Skin epidermis (tissue), 12 donors: ENCODE results near the gene CUL7.
"Not testable (repeated sequence)": the region's sequence is repeated elsewhere in the genome, so short reads cannot be mapped to it uniquely, and the experiment has no call there.

ENCODE experiments used
- H3K27ac ChIP-seq, 21 experiments: fragments of 200-600 bp; sonication (generic) in 11 of 21; one replicate each; pipeline ENCODE4 v1.5.0; 2020; ENCODE audit warnings: mild to moderate bottlenecking in 3 of 21, inconsistent platforms in 2 of 21, moderate library complexity in 2 of 21
- H3K4me3 ChIP-seq, 7 experiments: fragments of 200-600 bp; sonication (generic) in 2 of 7; one replicate each; pipeline ENCODE4 v1.5.0; 2020; ENCODE audit warnings: inconsistent platforms in 2 of 7, mild to moderate bottlenecking in 2 of 7, moderate library complexity in 1 of 7

Gene CUL7

DNA sequence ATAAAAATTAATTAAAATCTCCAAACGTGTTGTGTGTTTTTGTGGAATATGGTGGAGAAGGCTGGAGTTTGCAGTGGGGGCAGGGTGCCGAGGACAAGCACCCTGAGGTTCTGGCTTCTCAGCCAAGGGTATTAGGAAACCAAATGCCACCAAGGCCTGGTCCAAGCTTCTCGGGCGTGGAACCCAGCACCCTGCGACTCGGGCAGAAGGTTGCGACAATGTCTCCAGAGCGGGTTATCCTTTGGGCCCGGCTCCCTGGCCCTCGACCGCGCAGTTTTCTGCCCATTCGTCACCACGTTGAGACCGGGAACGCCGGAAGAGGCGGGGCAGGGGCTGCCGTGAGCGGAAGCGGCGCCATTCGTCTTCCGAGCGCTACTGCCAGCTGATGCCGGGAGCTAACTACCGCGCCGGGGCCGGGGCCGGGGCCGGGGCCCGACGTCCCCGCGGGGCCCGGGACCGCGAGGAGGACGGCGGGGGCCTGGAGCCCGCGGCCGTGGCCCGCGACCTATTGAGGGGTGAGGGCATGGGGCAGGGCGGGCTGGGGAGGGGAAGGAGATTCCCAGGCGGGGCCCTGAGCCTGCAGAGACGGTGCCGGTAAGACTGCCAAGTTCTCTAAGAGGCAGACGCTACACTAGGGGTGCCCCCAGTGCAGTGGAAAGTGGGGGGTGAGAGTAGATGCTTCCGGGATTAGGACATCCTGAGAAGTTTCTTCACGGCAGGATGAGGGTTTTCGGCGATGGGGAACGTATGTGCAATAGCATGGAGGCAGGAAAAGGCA, 32.2 kb downstream of the CUL7 start, which contains the start of gene RRP36:
RRP36 (plus strand) TSS at position 354 of the 778 bp plus-strand sequence; CDS start at position 386, 32 bp downstream.
- peak within 1 kb of the TSS; percentile 72 to 99 (median 90) for H3K4me3 ChIP-seq

GRCh38 chr6:43020847-43021246, 32.8 kb downstream of the CUL7 start:
- peak overlapping the region in 20 of 21 experiments; percentile 67 to 95 (median 90) for H3K27ac ChIP-seq
- H3K4me3 ChIP-seq = peak overlapping the region; percentile 72 to 99 (median 90)

More for the DNA sequence above, 32.2 kb downstream of the CUL7 start, which contains the start of gene RRP36:
- H3K27ac ChIP-seq = peak within 1 kb of the TSS; percentile 67 to 95 (median 90)

DNA sequence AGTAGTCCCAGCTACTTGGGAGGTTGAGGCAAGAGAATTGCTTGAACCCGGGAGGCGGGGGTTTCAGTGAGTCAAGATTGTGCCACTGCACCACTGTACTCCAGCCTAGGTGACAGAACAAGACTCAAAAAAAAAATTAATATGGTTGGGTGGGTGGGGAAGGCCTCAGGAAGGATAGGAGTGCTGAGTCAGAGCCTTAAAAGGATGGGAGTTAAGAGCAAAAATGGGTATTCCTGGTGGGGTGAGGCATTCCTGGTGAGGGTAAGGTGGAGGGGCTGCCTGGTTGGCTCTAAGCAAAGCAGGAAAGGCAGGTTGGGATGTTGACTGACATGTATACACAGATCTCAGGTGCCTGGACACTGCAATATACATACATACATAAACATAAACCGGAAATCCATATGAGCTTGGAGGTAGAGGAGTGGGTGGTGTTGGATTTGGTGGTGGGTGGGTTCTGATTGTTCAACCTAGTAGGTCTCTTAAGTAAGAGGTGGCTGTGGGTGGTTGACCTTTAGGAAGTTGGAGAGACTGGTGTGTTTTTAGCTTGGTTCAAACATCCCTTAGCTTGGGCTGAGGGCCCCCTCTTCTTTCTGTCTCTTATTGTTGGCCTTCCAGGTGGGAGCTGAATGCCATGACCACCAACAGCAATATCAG, 33.5 kb downstream of the CUL7 start:
- H3K27ac ChIP-seq = peak overlapping the region in 7 of 21 experiments; percentile 83 to 95 (median 90)
- H3K4me3 ChIP-seq = no peak overlapping the region

DNA sequence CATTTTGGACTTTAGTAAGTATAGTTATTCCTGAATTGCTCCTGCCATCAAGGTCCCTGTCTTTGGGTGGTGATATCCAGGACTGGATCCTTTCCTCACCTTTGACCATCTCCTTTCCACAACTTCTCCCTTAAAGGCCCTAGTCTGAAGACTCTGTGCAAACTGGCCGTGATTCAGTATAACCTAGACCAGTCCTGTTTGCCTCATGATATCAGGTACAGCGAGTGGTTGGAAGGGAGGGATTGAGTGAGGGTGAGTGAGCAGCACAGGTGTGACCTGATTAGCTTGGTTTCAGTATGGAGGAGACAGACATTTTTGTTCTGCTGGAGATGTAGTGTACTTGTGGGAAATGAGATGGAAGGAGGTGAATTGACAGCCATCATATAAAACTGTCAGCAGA, 34.5 kb downstream of the CUL7 start:
- Histone ChIP-seq H3K27ac (no peak overlapping the region), H3K4me3 (no peak overlapping the region)

DNA sequence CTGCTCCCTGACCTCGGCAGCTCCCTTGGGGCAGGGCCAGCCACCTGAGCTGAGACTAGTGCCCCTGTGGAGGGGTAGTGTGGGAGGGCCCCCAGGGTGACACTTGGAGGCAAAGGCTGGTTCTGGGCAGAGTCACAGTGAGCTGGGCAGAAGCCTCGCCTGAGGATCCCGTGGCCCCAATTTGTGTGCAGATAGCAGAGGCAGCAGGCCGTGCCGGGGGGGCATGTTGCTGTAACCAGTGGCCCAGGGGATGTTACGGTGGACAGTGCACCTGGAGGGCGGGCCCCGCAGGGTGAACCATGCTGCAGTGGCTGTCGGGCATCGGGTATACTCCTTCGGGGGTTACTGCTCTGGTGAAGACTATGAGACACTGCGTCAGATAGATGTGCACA, 36.7 kb downstream of the CUL7 start:
- Histone ChIP-seq H3K27ac (peak overlapping the region in 9 of 21 experiments; percentile 2 to 79 (median 38)), H3K4me3 (no peak overlapping the region)

GRCh38 chr6:43016176-43016942, 37.3 kb downstream of the CUL7 start:
- Histone ChIP-seq H3K27ac (peak overlapping the region in 10 of 21 experiments; percentile 2 to 79 (median 42)), H3K4me3 (no peak overlapping the region)

GRCh38 chr6:43014434-43014909, 39.2 kb downstream of the CUL7 start:
- H3K4me3 ChIP-seq = peak overlapping the region; percentile 50 to 78 (median 73)
- H3K27ac ChIP-seq = peak overlapping the region in 20 of 21 experiments; percentile 60 to 92 (median 80)

- Histone ChIP-seq H3K4me3 (peak within 1 kb of the TSS; percentile 50 to 78 (median 73)), H3K27ac (peak within 1 kb of the TSS in 20 of 21 experiments; percentile 63 to 92 (median 83))
These were observed 39.7 kb downstream of the CUL7 start, which contains the start of the genes KLHDC3 and MEA1 for GRCh38 chr6:43013843-43014433. Gene KLHDC3 (plus strand): TSS chr6:43014249. CDS start chr6:43017193, 2,944 bp downstream. Gene MEA1 (minus strand): TSS chr6:43013946. CDS start chr6:43013813, 133 bp downstream.

DNA sequence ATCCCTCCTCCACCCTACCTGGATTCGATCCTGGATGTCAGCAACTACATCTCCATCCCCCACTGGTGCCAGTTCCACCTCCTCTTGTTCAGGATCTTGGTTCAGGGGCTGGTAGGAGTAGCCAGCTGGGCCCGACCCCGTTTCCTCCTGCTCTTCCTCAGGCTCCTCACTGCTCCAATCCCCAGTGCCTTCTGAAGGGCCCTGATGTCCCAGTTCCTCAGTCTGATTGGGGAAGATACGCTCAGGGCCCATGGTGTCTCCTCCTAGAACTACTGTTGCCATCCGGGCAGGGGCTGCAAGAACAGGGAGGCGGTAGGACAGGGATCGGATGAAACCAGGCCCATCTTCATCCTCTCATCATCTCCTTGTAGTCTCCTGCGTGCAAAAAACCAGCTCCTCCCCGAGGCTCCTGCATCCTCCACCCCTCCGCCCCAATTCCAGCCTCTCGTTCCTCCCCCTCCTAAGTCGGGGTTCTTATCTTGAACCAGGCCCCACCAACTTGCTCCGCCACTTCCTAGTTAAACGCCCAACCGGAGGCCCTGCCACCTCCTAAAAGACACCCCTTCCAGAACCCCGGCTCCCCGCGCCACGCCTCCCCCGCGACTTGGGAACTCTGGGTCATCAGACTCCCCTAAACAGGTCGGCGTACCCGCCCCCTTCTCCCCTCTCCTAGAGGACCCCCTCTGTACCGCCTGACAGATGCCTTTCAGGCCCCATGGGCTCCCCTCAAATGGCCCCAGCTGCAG, 40.4 kb downstream of the CUL7 start:
- Histone ChIP-seq H3K27ac (peak overlapping the region in 20 of 21 experiments; percentile 61 to 92 (median 82)), H3K4me3 (peak overlapping the region; percentile 50 to 78 (median 73))

DNA sequence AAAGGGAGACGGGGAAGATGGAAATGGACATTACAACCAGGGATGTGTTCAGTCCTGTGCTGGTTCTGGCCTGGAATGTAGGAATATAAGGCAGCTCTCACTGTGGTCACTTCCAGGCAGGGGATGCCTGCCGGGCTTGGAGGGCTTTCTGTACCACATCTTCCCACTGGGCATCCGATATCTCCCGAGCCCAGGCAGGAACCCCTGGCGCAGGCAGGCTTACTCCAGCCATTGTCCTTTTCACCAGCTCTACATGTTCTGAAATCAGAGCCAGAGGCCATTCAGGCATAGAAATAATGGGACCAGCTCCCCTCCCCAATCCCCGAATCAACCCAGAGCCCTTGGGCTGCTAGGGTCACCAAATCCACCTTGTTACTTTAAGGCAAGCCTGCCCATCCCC, 41.3 kb downstream of the CUL7 start:
- Histone ChIP-seq H3K4me3 (peak overlapping the region in 3 of 7 experiments; percentile 60 to 78 (median 77)), H3K27ac (peak overlapping the region in 8 of 21 experiments; percentile 80 to 90 (median 85))

GRCh38 chr6:43011207-43011606, 42.4 kb downstream of the CUL7 start:
- Histone ChIP-seq H3K4me3 (no peak overlapping the region), H3K27ac (no peak overlapping the region)

- H3K27ac ChIP-seq = no peak overlapping the region
- H3K4me3 ChIP-seq = no peak overlapping the region
These were observed 44.5 kb downstream of the CUL7 start for GRCh38 chr6:43009124-43009523.

DNA sequence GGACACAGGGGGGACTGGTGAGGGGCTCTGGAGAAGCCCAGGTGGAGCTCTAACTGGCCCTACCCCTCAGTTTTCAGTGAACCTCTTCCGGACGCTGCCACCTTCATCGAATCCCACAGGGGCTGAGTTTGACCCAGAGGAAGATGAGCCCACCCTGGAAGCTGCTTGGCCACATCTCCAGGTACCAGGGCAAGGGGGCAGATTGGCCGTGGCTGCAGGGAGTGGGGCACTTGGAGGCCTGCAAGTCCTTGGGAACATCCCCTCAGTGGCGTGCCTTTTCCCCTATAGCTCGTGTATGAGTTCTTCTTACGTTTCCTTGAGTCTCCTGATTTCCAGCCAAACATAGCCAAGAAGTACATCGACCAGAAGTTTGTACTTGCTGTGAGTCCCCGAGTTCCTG, 46.5 kb downstream of the CUL7 start:
- Histone ChIP-seq H3K4me3 (no peak overlapping the region), H3K27ac (no peak overlapping the region)

- Histone ChIP-seq H3K4me3 (no peak overlapping the region), H3K27ac (no peak overlapping the region)
These were observed 47.4 kb downstream of the CUL7 start for GRCh38 chr6:43006251-43006650.

DNA sequence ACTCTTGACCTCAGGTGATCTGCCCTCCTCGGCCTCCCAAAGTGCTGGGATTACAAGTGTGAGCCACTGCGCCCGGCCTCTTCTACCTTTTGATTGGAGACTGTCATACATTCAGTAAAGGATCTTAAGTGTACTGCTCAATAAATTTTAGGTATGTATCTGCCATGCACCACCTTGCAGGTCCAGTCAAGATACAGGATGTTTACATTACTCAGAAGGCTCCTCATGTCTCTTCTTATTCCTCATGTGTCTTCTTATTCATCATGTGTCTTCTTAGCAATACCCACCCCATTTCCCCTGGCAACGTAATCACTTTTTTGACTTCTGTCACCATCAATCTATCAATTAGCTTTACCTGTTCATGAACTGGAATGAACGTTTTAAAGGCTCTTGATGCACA, 47.8 kb downstream of the CUL7 start:
- no peak overlapping the region for H3K4me3 ChIP-seq
- H3K27ac ChIP-seq = no peak overlapping the region

DNA sequence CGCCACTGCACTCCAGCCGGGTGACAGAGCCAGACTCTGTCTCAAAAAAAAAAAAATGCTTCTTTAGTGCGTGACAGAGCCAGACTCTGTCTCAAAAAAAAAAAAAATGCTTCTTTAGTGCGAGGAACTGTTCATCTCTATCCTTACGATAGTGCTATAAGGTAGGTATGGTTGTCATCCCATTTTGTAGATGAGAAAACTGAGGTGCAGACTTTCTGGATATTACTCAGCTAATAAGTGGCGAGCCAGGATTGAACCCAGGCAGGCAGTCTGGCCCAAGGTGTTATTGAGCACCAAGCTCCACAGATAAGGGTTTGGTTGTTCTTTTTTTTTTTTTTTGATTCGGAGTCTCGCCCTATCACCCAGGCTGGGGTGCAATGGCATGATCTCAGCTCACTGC, 51.8 kb downstream of the CUL7 start:
- H3K27ac ChIP-seq = no peak overlapping the region
- no peak overlapping the region for H3K4me3 ChIP-seq

DNA sequence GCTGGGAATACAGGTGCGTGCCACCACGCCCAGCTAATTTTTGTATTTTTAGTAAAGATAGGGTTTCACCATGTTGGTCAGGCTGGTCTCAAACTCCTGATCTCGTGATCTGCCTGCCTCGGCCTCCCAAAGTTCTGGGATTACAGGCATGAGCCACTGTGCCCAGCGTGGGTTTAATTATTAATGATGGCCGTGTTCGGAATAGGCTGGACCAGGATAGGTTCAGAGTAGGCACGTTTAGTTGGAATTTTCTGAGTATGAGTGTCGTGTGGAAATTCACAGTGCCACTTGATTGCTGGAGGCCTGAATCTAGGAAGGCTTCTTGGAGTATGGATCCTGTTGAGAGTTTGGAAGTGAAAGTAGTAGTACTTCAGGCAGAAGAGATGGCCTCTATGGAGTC, 55.4 kb downstream of the CUL7 start:
- not testable (repeated sequence) for H3K27ac ChIP-seq, H3K4me3 ChIP-seq

GRCh38 chr6:42996513-42996912, 57.1 kb downstream of the CUL7 start:
- Histone ChIP-seq H3K27ac (no peak overlapping the region), H3K4me3 (no peak overlapping the region)

DNA sequence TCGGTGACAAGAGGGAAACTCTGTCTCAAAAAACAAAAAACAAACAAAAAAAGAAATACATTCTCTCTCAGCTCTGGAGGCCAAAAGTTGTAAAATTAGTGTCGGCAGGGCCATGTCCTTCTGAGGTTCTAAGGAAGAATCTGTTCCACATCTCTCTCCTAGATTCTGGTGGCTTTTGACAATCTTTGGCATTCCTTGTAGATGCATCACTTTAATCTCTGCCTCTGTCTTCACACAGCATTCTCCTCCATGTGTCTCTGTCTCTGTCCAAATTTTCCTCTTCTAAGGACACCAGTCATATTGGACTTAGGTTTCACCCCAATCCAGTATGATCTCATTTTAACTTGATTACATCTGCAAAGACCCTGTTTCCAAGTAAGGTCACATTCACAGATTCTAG, 60.2 kb downstream of the CUL7 start:
- no peak overlapping the region for H3K27ac ChIP-seq

More for the DNA sequence above, 60.2 kb downstream of the CUL7 start:
- H3K4me3 ChIP-seq = no peak overlapping the region
